PC-9 (cell line): ENCODE measurements around the gene CEBPB. TPM values are rescaled to one million over a fixed set of nuclear protein-coding genes. Genes with fewer than 3 reads are reported as not detected.
A peak's percentile ranks its signal among the peaks of the same experiment; 100 is the strongest.

Source experiments
- BruUV-seq: library from RNA; stranded (reverse); fragments of 400-500 nt; replicated peaks from 2 replicates; lab custom pipeline; 2021; lab: Mats Ljungman, UMichigan
- CTCF ChIA-PET: fragments of 300-600 bp; sonication (Branson Sonifier 250); formaldehyde crosslinking; loops from one replicate; lab custom pipeline; 2022; ENCODE audit warnings: antibody characterized with exemption; lab: Charles Lee
- POLR2A ChIA-PET: fragments of 300-600 bp; sonication (Branson Sonifier 250); formaldehyde crosslinking; loops from one replicate; lab custom pipeline; 2022; ENCODE audit warnings: antibody characterized with exemption; ENCODE audit not compliant: unreplicated experiment; lab: Charles Lee
- DNase-seq, 2 experiments: peaks; one replicate each; pipeline versions ENCODE4 v3.0.0 to v3.0.0-alpha.2; 2015 to 2022; ENCODE audit warnings: mixed read lengths in 1 of 2
- H2AFZ ChIP-seq: fragments of 200-600 bp; sonication (generic); 2 replicates; pipeline ENCODE4 v1.8.1; 2017; ENCODE audit warnings: antibody characterized with exemption
- H3F3A ChIP-seq: fragments of 200-600 bp; sonication (generic); 2 replicates; pipeline ENCODE4 v1.8.1; 2017; ENCODE audit warnings: antibody characterized with exemption, mild to moderate bottlenecking, low read depth; ENCODE audit not compliant: insufficient read depth
- H3K27ac ChIP-seq: fragments of 200-600 bp; sonication (generic); 2 replicates; pipeline ENCODE4 v1.6.1; 2016; ENCODE audit warnings: mixed run types
- H3K27me3 ChIP-seq: fragments of 200-600 bp; sonication (generic); 2 replicates; pipeline ENCODE4 v1.6.1; 2016; ENCODE audit warnings: low read depth, mixed run types; ENCODE audit not compliant: insufficient read depth
- H3K36me3 ChIP-seq: fragments of 200-600 bp; sonication (generic); 2 replicates; pipeline ENCODE4 v1.6.1; 2016; ENCODE audit warnings: low read depth, mixed run types
- H3K4me1 ChIP-seq: fragments of 200-600 bp; sonication (generic); replicated peaks from 2 replicates; pipeline ENCODE4 v1.6.1; 2016; ENCODE audit warnings: mixed run types; ENCODE audit not compliant: insufficient read depth
- H3K4me2 ChIP-seq: fragments of 200-600 bp; sonication (generic); 2 replicates; pipeline ENCODE4 v1.6.1; 2017; ENCODE audit warnings: mixed run types
- H3K4me3 ChIP-seq: fragments of 200-600 bp; sonication (generic); 2 replicates; pipeline ENCODE4 v1.6.1; 2016; ENCODE audit warnings: mixed run types
- H3K79me2 ChIP-seq: fragments of 200-600 bp; sonication (generic); 2 replicates; pipeline ENCODE4 v1.6.1; 2017; ENCODE audit warnings: low read depth, mixed run types
- H3K9me2 ChIP-seq: fragments of 200-600 bp; sonication (generic); 2 replicates; pipeline ENCODE4 v1.8.1; 2017; ENCODE audit warnings: mild to moderate bottlenecking; ENCODE audit not compliant: insufficient read depth
- H3K9me3 ChIP-seq: fragments of 200-600 bp; sonication (generic); 2 replicates; pipeline ENCODE4 v1.8.1; 2016; ENCODE audit warnings: low read depth; ENCODE audit not compliant: insufficient read depth
- H4K20me1 ChIP-seq: fragments of 200-600 bp; sonication (generic); 2 replicates; pipeline ENCODE4 v1.8.1; 2017; ENCODE audit not compliant: insufficient read depth
- EZH2 ChIP-seq: fragments of 200-600 bp; sonication (generic); IDR thresholded peaks from 2 replicates; pipeline ENCODE4 v1.8.0; 2017; ENCODE audit warnings: antibody characterized with exemption, low read depth
- intact Hi-C: fragments of 100-400 bp; cut with micrococcal nuclease; formaldehyde crosslinking; loops from one replicate; pipeline ENCODE4 v1.10.0; 2022; ENCODE audit not compliant: unreplicated experiment
- total RNA-seq: library from RNA; stranded (reverse); gene quantifications from 2 replicates; pipeline ENCODE4 v1.2.3, GENCODE V29; 2021
- TF ChIP-seq, protein P1 (sequence below): fragments of 200-600 bp; sonication (generic); conservative IDR thresholded peaks from 2 replicates; pipeline ENCODE4 v1.6.1; 2017; ENCODE audit warnings: mixed run types, antibody characterized with exemption, mild to moderate bottlenecking, moderate library complexity

CEBPB gene
- total RNA-seq, 1 experiment from 2014 or later, result 112 TPM

DNA sequence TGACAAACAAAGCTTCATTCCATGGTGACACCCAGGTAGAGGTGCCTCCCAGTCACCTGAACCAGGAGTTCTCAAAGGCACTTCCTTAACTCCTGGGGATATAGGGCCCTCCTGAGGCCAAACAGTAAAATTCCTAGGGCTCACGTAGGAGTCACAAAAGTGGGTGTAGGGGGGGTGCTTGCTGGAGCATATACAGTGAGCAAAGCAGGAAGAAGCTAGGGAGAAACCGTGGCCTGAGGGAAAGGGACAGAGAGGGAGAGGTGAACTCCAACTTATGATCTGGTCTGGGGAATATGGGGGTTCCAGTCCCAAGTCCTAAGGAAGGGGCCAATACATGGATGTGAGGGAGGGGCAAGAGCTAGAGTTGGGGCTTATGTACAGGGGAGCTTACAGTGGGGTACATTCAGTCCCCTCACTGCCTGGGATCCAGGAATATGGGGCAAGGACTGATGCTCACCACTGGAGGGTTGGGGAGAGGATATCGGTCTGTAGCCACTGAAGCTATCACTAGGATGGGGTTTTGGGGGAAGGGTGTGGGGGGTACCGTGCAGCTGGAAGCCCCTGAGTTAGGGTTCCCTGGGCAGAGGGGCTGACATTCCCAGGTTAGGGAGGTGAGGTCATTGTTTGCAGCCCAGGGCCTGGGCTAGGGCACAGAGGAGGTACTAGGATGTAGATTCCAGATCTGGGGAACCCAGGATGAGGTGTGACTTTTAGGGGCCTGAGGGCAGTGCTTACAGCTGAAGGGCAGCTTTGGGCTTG is 38.1 kb upstream of the CEBPB start:
- Histone ChIP-seq H3K4me2 (peak overlapping the region; percentile 95), H3F3A (peaks cover 21% of the 10 kb centered on the region; the same call in 1 of the 2 replicates), H3K9me2 (no peaks in the 10 kb centered on the region), H4K20me1 (no peaks in the 10 kb centered on the region; the same call in 1 of the 2 replicates), H3K27ac (no peak overlapping the region), H3K4me1 (peaks cover 45% of the 10 kb centered on the region), H3K27me3 (no peaks in the 10 kb centered on the region), H3K79me2 (peaks cover 54% of the 10 kb centered on the region), H3K9me3 (no peaks in the 10 kb centered on the region), H3K4me3 (peak overlapping the region; percentile 80), H2AFZ (peak overlapping the region; percentile 92; the same call in 1 of the 2 replicates), H3K36me3 (no peaks in the 10 kb centered on the region)
- DNase-seq, result peak; percentile 59 to 82
- POLR2A ChIA-PET, result interaction anchor here (0.5 to 0.9 kb wide), 9 partner anchors 13 to 1617 kb away, joined by 3 to 15 read pairs (median 5); no protein-coding TSS in a partner anchor
- TF ChIP-seq, protein P1, sequence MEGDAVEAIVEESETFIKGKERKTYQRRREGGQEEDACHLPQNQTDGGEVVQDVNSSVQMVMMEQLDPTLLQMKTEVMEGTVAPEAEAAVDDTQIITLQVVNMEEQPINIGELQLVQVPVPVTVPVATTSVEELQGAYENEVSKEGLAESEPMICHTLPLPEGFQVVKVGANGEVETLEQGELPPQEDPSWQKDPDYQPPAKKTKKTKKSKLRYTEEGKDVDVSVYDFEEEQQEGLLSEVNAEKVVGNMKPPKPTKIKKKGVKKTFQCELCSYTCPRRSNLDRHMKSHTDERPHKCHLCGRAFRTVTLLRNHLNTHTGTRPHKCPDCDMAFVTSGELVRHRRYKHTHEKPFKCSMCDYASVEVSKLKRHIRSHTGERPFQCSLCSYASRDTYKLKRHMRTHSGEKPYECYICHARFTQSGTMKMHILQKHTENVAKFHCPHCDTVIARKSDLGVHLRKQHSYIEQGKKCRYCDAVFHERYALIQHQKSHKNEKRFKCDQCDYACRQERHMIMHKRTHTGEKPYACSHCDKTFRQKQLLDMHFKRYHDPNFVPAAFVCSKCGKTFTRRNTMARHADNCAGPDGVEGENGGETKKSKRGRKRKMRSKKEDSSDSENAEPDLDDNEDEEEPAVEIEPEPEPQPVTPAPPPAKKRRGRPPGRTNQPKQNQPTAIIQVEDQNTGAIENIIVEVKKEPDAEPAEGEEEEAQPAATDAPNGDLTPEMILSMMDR, result peak; percentile 60
- TF ChIP-seq EZH2, result no peak
- CTCF ChIA-PET, result interaction anchor here (0.6 to 3.2 kb wide), 14 partner anchors 14 to 899 kb away, joined by 3 to 32 read pairs (median 6); no protein-coding TSS in a partner anchor
- intact Hi-C loops, result loop anchor here (1.0 to 5.0 kb wide), 5 partner anchors 14 to 82 kb away; partner anchors contain the start of gene UBE2V1
- BruUV-seq, result no TSS peak

DNA sequence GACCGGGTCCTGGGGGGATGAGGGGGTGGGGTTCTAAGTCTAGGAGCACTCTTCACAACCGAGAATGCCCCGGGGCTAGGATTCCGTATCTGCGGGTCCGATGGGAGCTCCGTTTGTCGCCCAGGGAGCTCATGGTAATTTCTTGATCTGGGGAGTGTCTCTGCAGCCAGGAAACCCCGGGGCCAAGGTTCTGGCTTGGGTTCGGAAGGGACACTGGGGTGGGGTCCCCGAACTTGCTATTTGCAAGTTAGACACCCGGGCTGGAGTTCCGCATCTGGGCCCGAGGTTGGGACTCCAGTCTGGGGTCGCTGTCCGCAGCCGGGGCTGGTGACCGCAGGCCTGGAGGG is 37.5 kb upstream of the CEBPB start:
- no peaks in the 10 kb centered on the region; the same call in 1 of the 2 replicates for H4K20me1 ChIP-seq
- BruUV-seq, result no TSS peak
- peaks cover 51% of the 10 kb centered on the region for H3K79me2 ChIP-seq
- CTCF ChIA-PET, result interaction anchor here (0.6 to 3.2 kb wide), 10 partner anchors 13 to 900 kb away, joined by 3 to 32 read pairs (median 9); no protein-coding TSS in a partner anchor
- peaks cover 39% of the 10 kb centered on the region for H3K4me1 ChIP-seq
- POLR2A ChIA-PET, result interaction anchor here (0.5 to 1.0 kb wide), 8 partner anchors 13 to 1618 kb away, joined by 3 to 12 read pairs (median 5); no protein-coding TSS in a partner anchor
- no peak for TF ChIP-seq EZH2
- TF ChIP-seq, protein P1, result no peak
- no peak for DNase-seq
- H3K4me2 ChIP-seq, result peak overlapping the region; percentile 95
- intact Hi-C loops, result loop anchor here (1.0 to 5.0 kb wide), 3 partner anchors 13 to 82 kb away; partner anchors contain the start of gene UBE2V1
- H3K9me2 ChIP-seq, result no peaks in the 10 kb centered on the region
- peak overlapping the region; percentile 92 for H2AFZ ChIP-seq
- no peaks in the 10 kb centered on the region for H3K27me3 ChIP-seq
- H3K4me3 ChIP-seq, result peak overlapping the region; percentile 80
- H3K9me3 ChIP-seq, result no peaks in the 10 kb centered on the region
- no peaks in the 10 kb centered on the region for H3K36me3 ChIP-seq
- H3K27ac ChIP-seq, result no peak overlapping the region; the same call in 1 of the 2 replicates
- peaks cover 16% of the 10 kb centered on the region; the same call in 1 of the 2 replicates for H3F3A ChIP-seq
